Rectal smooth muscle tissue (tissue), 1 donor: ENCODE measurements around the gene PDLIM4.

Experiments used
- H3K27ac ChIP-seq: one replicate; pipeline ENCODE4 v1.7.0; 2013; ENCODE audit warnings: low read depth, low read length, inconsistent platforms
- H3K27me3 ChIP-seq: one replicate; pipeline ENCODE4 v1.7.0; 2013; ENCODE audit warnings: low read length; ENCODE audit not compliant: control insufficient read depth, insufficient read depth
- H3K36me3 ChIP-seq: one replicate; pipeline ENCODE4 v1.7.0; 2013; ENCODE audit warnings: low read length; ENCODE audit not compliant: control insufficient read depth, insufficient read depth
- H3K4me1 ChIP-seq: one replicate; pipeline ENCODE4 v1.7.0; 2013; ENCODE audit warnings: low read length; ENCODE audit not compliant: control insufficient read depth, insufficient read depth
- H3K4me3 ChIP-seq: one replicate; pipeline ENCODE4 v1.7.0; 2013; ENCODE audit warnings: low read length
- H3K9ac ChIP-seq: one replicate; pipeline ENCODE4 v1.7.0; 2013; ENCODE audit warnings: low read length

The PDLIM4 gene

GRCh38 chr5:132277256-132277655 lies 19.8 kb downstream of the PDLIM4 start:
- Histone ChIP-seq H3K27ac (no peak overlapping the region), H3K36me3 (no peaks in the 10 kb centered on the region), H3K9ac (no peak overlapping the region), H3K4me3 (no peak overlapping the region), H3K4me1 (peaks cover 2% of the 10 kb centered on the region), H3K27me3 (no peaks in the 10 kb centered on the region)

- no peak overlapping the region for H3K4me3 ChIP-seq
- no peak overlapping the region for H3K27ac ChIP-seq
- H3K27me3 ChIP-seq = no peaks in the 10 kb centered on the region
- H3K4me1 ChIP-seq = no peaks in the 10 kb centered on the region
- H3K9ac ChIP-seq = no peak overlapping the region
- no peaks in the 10 kb centered on the region for H3K36me3 ChIP-seq
These were observed 20.7 kb downstream of the PDLIM4 start for GRCh38 chr5:132277971-132278853.

GRCh38 chr5:132279801-132280200 lies 22.3 kb downstream of the PDLIM4 start:
- Histone ChIP-seq H3K4me3 (no peak overlapping the region), H3K4me1 (no peaks in the 10 kb centered on the region), H3K36me3 (no peaks in the 10 kb centered on the region)

DNA sequence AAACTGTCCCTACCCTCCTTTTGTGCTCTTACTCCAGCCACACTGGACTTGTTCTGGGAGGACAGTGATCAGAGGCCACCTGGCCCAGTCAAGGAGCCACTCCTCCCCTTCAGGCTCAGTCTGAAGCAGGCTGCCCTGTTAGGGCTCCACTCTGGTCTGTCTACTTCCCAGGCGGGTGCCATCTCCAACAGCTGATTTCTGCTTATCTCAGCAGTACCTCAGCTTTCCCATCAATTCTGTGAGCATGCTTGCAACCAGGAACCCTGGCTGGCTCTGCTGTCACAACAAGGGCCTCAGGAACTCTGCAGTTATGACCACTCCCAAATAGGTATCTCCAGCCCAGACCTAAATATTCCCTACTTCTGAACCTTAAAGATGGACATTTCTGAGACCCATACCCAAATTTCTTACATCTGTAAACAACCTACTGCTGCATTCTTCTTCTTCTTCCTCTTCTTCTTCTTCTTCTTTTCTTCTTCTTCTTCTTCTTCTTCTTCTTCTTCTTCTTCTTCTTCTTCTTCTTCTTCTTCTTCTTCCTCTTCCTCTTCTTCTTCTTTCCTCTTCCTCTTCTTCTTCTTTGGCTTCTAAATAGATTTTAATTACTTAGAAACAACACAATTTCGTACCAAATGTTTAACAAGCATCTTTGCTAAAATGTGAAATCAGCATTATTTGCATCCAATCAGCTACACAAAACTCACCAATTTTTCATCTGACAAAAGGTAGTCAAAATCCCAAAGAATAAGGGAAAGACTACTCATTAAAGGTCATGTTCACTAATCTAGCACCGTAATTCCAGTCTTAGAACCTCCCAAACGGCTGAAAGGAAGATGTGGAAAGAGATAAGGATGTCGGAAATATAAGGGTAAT lies 23.1 kb downstream of the PDLIM4 start:
- Histone ChIP-seq H3K36me3 (no peaks in the 10 kb centered on the region), H3K27ac (no peak overlapping the region), H3K4me3 (no peak overlapping the region), H3K4me1 (no peaks in the 10 kb centered on the region), H3K27me3 (no peaks in the 10 kb centered on the region), H3K9ac (no peak overlapping the region)

More at GRCh38 chr5:132279801-132280200, 22.3 kb downstream of the PDLIM4 start:
- Histone ChIP-seq H3K27ac (no peak overlapping the region), H3K27me3 (no peaks in the 10 kb centered on the region), H3K9ac (no peak overlapping the region)

DNA sequence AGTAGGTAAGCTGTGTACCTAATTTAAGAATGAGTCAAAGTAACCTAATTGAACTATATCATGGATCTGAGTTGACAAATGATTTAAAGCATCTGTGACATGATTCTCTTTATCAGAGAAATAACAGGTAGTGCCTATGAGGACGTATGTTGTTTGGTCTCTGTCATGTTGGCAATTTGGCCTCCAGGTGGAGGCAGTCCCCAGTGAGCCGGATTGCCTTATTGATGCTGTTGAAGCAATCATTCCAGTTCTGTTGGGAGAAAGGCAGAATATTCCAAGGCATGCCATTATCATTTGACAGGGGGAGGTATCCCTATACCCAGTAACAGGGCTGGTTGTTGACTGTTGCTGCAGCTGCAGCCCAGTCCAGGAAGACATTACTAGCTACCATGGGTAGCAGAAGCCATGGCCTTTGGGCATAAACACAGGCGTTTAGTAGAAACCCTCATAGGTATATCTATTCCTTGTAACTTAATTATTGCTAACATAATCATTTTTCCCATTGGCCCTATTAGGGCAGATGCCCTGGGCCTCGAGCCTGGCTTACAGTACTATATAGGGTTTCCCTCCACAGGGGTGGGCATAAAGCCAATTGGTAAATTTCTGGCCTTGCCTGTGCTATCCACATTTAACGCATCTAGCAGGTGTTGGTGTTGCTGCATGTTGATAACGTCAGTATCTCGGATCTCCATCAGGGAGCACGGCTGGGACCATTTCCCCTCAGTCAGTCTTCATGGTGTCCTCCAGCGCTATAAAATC lies 24.5 kb downstream of the PDLIM4 start:
- H3K4me1 ChIP-seq = no peaks in the 10 kb centered on the region

GRCh38 chr5:132283423-132284043 lies 26.0 kb downstream of the PDLIM4 start:
- Histone ChIP-seq H3K27ac (no peak overlapping the region), H3K4me3 (no peak overlapping the region), H3K4me1 (no peaks in the 10 kb centered on the region), H3K27me3 (no peaks in the 10 kb centered on the region), H3K36me3 (no peaks in the 10 kb centered on the region), H3K9ac (no peak overlapping the region)

More for the DNA sequence above, 24.5 kb downstream of the PDLIM4 start:
- no peaks in the 10 kb centered on the region for H3K27me3 ChIP-seq
- no peak overlapping the region for H3K9ac ChIP-seq
- H3K4me3 ChIP-seq = no peak overlapping the region
- H3K36me3 ChIP-seq = no peaks in the 10 kb centered on the region
- H3K27ac ChIP-seq = no peak overlapping the region

DNA sequence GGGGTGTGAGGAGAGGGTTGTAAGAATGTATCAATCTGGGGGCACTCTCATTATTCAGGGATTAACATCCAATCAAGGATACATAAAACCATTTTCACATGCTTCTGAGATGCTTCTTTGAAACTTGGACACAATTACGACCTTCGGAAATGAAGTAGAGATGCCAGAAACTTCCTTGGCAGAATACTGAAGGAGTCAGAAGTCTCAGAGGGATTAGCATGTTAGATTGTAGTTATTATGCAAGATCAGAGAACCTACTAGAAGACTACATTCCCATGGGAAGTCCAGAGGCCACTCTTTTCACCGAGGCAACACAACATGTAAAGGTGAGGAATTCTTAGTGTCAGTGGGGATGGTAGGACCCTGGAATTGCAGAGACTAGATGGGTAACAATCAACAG lies 31.6 kb downstream of the PDLIM4 start:
- Histone ChIP-seq H3K9ac (no peak overlapping the region), H3K36me3 (no peaks in the 10 kb centered on the region), H3K27ac (no peak overlapping the region), H3K4me3 (no peak overlapping the region), H3K4me1 (peaks cover 7% of the 10 kb centered on the region), H3K27me3 (no peaks in the 10 kb centered on the region)

DNA sequence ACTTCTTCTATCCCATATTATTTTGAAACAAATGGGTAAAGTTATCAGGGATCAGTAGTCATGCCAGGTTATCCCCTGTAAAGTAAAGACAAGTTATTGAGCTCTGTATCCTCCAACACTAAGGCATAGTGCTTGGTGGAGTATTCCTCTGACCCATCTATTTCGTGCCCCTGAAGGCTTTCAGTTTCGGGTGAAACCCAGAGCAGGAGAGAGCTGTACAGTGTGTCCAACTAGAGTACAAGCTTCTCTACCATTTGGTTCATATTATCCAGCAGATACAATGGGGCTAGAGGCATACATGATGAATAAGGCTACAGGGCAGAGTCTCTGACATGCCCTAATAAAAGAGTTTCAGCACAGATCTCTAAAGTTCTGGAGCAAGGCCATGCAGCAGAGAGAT lies 33.5 kb downstream of the PDLIM4 start:
- peaks cover 11% of the 10 kb centered on the region for H3K4me1 ChIP-seq

GRCh38 chr5:132293066-132293991 lies 35.8 kb downstream of the PDLIM4 start:
- Histone ChIP-seq H3K27me3 (no peaks in the 10 kb centered on the region), H3K27ac (peak overlapping the region; percentile 100), H3K9ac (peak overlapping the region; percentile 93), H3K4me3 (peak overlapping the region; percentile 83), H3K4me1 (peaks cover 11% of the 10 kb centered on the region), H3K36me3 (no peaks in the 10 kb centered on the region)

More for the DNA sequence above, 33.5 kb downstream of the PDLIM4 start:
- Histone ChIP-seq H3K27ac (no peak overlapping the region), H3K4me3 (no peak overlapping the region), H3K9ac (no peak overlapping the region), H3K36me3 (no peaks in the 10 kb centered on the region), H3K27me3 (no peaks in the 10 kb centered on the region)

- H3K27me3 ChIP-seq = no peaks in the 10 kb centered on the region
- peak within 1 kb of the TSS; percentile 93 for H3K9ac ChIP-seq
- peak within 1 kb of the TSS; percentile 83 for H3K4me3 ChIP-seq
- no peaks in the 10 kb centered on the region for H3K36me3 ChIP-seq
- peaks cover 11% of the 10 kb centered on the region for H3K4me1 ChIP-seq
- H3K27ac ChIP-seq = peak within 1 kb of the TSS; percentile 100
These were observed 36.7 kb downstream of the PDLIM4 start, which contains the start of gene SLC22A4 for GRCh38 chr5:132293992-132294727. Gene SLC22A4 (plus strand): TSS chr5:132294394. CDS start chr5:132294617, 223 bp downstream.
